GM12892 (cell line): ENCODE measurements around the gene RAP2A.

ENCODE experiments used
- POLR2A ChIP-seq: IDR thresholded peaks from 2 replicates; pipeline ENCODE4 v1.6.1; 2011; ENCODE audit warnings: low read depth, low read length, control low read depth
- TAF1 ChIP-seq: IDR thresholded peaks from 2 replicates; pipeline ENCODE4 v1.6.1; 2011; ENCODE audit warnings: low read depth, mild to moderate bottlenecking, control low read depth, low read length, borderline replicate concordance

DNA sequence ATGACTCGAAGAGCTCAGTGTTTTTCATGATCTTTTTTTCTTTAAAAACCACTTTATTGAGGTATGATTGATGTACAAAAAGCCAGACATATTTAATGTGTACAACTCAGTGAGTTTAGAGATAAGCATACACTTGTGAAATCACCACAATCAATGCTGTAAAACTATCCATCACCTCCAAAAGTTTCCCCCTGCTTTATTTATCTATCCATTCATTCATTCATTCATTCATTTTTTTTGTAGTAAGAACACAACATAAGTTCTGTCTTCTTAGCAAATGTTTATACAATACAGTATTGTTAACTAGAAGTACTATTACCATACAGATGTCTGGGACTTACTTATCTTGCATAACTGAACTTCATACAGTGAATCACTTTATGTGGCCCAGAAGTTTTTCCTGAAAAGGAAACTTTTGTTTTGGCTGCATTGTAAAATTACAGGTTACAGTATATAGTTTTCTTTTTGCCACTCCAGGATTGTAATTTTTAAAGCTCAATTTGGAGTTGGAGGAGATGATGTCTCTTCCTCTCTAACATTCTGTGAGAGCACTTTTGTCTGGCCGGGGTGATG, 6.7 kb downstream of the RAP2A start:
- no peak for TF ChIP-seq TAF1
- no peak for TF ChIP-seq POLR2A
